Smooth muscle cell (in vitro differentiated cells): ENCODE results near the gene ELF5. TPM values are rescaled to one million over a fixed set of nuclear protein-coding genes. Genes with fewer than 3 reads are reported as not detected.

Experiments
- DNase-seq: peaks from one replicate; lab custom pipeline; 2025; ENCODE audit not compliant: unreplicated experiment; lab: John Stamatoyannopoulos, UW
- H2AFZ ChIP-seq: fragments of 200-600 bp; sonication (generic); 2 replicates; pipeline ENCODE4 v1.6.0; 2016; ENCODE audit warnings: antibody characterized with exemption, low read depth, mild to moderate bottlenecking
- H3F3A ChIP-seq: fragments of 200-600 bp; sonication (generic); 2 replicates; pipeline ENCODE4 v1.6.0; 2017; ENCODE audit warnings: antibody characterized with exemption, low read depth
- H3K27ac ChIP-seq: fragments of 200-600 bp; sonication (generic); 2 replicates; pipeline ENCODE4 v1.5.1; 2016; ENCODE audit warnings: low read depth, mild to moderate bottlenecking
- H3K27me3 ChIP-seq: fragments of 200-600 bp; sonication (generic); 2 replicates; pipeline ENCODE4 v1.6.1; 2016; ENCODE audit warnings: low read depth, mild to moderate bottlenecking
- H3K36me3 ChIP-seq: fragments of 200-600 bp; sonication (generic); 2 replicates; pipeline ENCODE4 v1.5.1; 2016; ENCODE audit warnings: low read depth
- H3K4me1 ChIP-seq: fragments of 200-600 bp; sonication (generic); 2 replicates; pipeline ENCODE4 v1.5.1; 2016; ENCODE audit warnings: low read depth
- H3K4me2 ChIP-seq: fragments of 200-600 bp; sonication (generic); 2 replicates; pipeline ENCODE4 v1.6.0; 2016; ENCODE audit warnings: mild to moderate bottlenecking
- H3K4me3 ChIP-seq: fragments of 200-600 bp; sonication (generic); 2 replicates; pipeline ENCODE4 v1.5.1; 2016; ENCODE audit warnings: mild to moderate bottlenecking
- H3K79me2 ChIP-seq: fragments of 200-600 bp; sonication (generic); 2 replicates; pipeline ENCODE4 v1.6.0; 2016; ENCODE audit warnings: low read depth, mild to moderate bottlenecking
- H3K9ac ChIP-seq: fragments of 200-600 bp; sonication (generic); 2 replicates; pipeline ENCODE4 v1.6.0; 2016; ENCODE audit warnings: low read depth
- H3K9me3 ChIP-seq: fragments of 200-600 bp; sonication (generic); replicated peaks from 2 replicates; pipeline ENCODE4 v1.5.1; 2016; ENCODE audit warnings: low read depth
- H4K20me1 ChIP-seq: fragments of 200-600 bp; sonication (generic); 2 replicates; pipeline ENCODE4 v1.6.0; 2016; ENCODE audit warnings: low read depth
- WGBS: methylation state at CpG from one replicate; pipeline ENCODE4 v1.1.7; 2016; ENCODE audit warnings: low lambda C conversion rate; 5-methylcytosine and 5-hydroxymethylcytosine counted together
- polyA plus RNA-seq: library from polyadenylated mRNA; unstranded; fragments of >200 nt; fragmentation: Nextera tagmentation; extraction: Ambion mirVana; gene quantifications from 2 replicates; pipeline ENCODE4 v1.2.1, GENCODE V29; 2016
- total RNA-seq: library from RNA; depleted of rRNA; stranded (reverse); fragments of >200 nt; gene quantifications from 2 replicates; pipeline ENCODE4 v1.2.3, GENCODE V29; 2014
- TF ChIP-seq, protein P1 (sequence below): fragments of 200-600 bp; sonication (generic); IDR thresholded peaks from 2 replicates; pipeline ENCODE4 v1.5.1; 2017; ENCODE audit warnings: borderline replicate concordance, mild to moderate bottlenecking, antibody characterized with exemption; ENCODE audit not compliant: insufficient read depth, poor library complexity, severe bottlenecking

ELF5 gene
- total and polyA plus RNA-seq, 2 experiments from 2014 or later, result 0.67 TPM; not detected in 1

DNA sequence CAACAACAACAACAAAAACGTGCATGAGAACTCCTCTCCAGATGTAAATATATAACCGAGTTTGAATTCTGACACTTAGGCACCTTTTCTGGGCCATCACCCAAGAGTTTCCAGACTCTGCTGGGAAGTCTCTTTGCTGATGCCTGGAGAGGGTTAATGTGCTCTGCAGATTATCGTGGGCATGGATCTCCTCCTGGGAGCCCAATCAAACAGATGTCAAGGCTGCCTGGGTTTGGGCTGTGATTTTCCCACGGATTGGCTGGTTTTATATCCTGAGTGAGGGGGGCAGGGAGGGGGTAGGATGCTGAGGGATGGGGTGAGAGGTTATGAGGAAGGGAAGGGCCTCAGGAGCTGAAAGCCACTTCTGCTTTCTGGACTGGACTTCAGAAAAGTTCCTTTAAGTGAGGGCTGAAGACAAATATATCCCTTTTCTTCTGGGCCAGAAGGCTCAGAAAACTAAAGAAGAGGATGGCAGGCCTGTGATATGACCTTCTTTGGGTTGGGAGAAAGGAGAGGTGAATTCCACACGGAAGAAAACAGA, 4.2 kb downstream of the ELF5 start:
- no peaks in the 10 kb centered on the region for H3K9me3 ChIP-seq
- H3K4me1 ChIP-seq, result no peaks in the 10 kb centered on the region
- DNase-seq, result no peak
- no peak overlapping the region for H3K27ac ChIP-seq
- TF ChIP-seq, protein P1, sequence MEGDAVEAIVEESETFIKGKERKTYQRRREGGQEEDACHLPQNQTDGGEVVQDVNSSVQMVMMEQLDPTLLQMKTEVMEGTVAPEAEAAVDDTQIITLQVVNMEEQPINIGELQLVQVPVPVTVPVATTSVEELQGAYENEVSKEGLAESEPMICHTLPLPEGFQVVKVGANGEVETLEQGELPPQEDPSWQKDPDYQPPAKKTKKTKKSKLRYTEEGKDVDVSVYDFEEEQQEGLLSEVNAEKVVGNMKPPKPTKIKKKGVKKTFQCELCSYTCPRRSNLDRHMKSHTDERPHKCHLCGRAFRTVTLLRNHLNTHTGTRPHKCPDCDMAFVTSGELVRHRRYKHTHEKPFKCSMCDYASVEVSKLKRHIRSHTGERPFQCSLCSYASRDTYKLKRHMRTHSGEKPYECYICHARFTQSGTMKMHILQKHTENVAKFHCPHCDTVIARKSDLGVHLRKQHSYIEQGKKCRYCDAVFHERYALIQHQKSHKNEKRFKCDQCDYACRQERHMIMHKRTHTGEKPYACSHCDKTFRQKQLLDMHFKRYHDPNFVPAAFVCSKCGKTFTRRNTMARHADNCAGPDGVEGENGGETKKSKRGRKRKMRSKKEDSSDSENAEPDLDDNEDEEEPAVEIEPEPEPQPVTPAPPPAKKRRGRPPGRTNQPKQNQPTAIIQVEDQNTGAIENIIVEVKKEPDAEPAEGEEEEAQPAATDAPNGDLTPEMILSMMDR, result no peak
- no peaks in the 10 kb centered on the region for H4K20me1 ChIP-seq
- H3F3A ChIP-seq, result no peaks in the 10 kb centered on the region
- H3K4me3 ChIP-seq, result no peak overlapping the region
- H3K27me3 ChIP-seq, result no peaks in the 10 kb centered on the region
- H3K36me3 ChIP-seq, result no peaks in the 10 kb centered on the region
- no peaks in the 10 kb centered on the region for H3K79me2 ChIP-seq
- H3K4me2 ChIP-seq, result no peak overlapping the region
- 52% methylated on average over 5 of the region's 5 CpGs for WGBS
- no peak overlapping the region for H2AFZ ChIP-seq
- no peak overlapping the region for H3K9ac ChIP-seq

DNA sequence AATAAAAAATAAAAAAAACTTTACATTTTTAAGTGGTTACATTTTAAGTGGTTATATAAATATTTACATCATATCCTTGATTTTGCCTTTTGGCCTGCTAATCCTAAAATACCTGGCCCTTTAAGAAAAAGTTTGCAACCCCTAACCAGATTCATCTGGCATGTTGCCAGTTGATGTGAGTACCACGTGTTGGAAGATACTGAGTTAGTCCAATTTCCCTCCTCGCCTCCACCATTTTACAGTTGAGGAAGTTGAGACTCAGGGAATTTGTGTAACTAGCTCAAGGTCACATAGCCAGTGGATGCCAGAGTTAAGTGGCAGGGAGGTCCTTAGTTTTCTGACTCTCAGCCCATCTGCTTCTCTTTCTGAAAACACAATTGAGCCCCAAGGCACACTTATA, 5.1 kb downstream of the ELF5 start:
- 69% methylated on average over 2 of the region's 2 CpGs for WGBS
- Histone ChIP-seq H3K27ac (no peak overlapping the region), H3K9ac (no peak overlapping the region), H2AFZ (no peak overlapping the region), H3K4me3 (no peak overlapping the region), H3K4me1 (no peaks in the 10 kb centered on the region), H3K36me3 (no peaks in the 10 kb centered on the region), H3K27me3 (no peaks in the 10 kb centered on the region), H4K20me1 (no peaks in the 10 kb centered on the region), H3K9me3 (no peaks in the 10 kb centered on the region), H3K4me2 (no peak overlapping the region), H3F3A (no peaks in the 10 kb centered on the region), H3K79me2 (no peaks in the 10 kb centered on the region)
- no peak for DNase-seq
- TF ChIP-seq, protein P1, result no peak

DNA sequence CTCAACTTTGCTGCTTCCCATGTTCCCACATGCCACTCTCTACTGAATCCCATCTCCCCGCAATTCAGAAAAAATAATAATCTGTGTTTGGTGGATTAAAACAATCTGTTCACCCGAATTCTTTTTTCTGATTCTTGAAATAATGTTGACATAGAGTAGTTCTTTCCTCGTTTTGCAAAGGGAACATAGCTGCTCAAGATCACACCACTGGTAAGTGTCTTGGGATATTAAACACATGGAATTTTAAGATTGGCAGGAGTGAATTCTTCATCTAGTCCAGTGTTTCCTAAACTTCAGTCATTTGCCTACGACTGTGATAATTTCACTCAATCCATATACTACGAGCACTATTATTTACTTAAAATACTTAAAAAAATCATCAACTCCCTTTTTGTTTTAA, 6.0 kb downstream of the ELF5 start:
- Histone ChIP-seq H3F3A (no peaks in the 10 kb centered on the region), H3K27me3 (no peaks in the 10 kb centered on the region), H3K4me3 (no peak overlapping the region), H3K9me3 (no peaks in the 10 kb centered on the region), H2AFZ (no peak overlapping the region), H4K20me1 (no peaks in the 10 kb centered on the region), H3K9ac (no peak overlapping the region), H3K4me2 (no peak overlapping the region), H3K79me2 (no peaks in the 10 kb centered on the region), H3K36me3 (no peaks in the 10 kb centered on the region), H3K4me1 (no peaks in the 10 kb centered on the region), H3K27ac (no peak overlapping the region)
- TF ChIP-seq, protein P1, result no peak
- WGBS, result 89% methylated on average over 5 of the region's 5 CpGs
- DNase-seq, result no peak

DNA sequence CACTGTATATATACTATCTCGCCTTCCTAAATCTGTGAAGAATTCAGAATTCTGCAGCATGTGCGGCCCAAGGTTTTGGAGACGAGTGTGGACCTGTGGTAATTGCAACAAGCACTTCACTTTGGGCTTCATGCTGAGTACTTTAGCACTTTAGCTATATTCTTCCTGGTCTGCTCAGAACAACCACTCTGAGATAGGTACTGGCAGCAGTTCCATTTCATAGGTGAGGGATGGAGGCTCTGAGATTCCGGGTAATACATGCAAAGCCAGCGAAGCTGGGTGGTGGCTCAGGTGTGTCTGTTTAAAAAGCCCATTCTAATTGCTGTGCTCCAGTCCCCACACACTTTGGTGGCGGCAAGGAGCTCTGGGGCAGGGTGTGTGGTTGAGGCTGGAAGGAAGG, 6.4 kb downstream of the ELF5 start:
- Histone ChIP-seq H3K4me2 (no peak overlapping the region), H3F3A (no peaks in the 10 kb centered on the region), H3K4me1 (peaks cover 2% of the 10 kb centered on the region), H3K36me3 (no peaks in the 10 kb centered on the region), H3K27me3 (no peaks in the 10 kb centered on the region), H2AFZ (no peak overlapping the region), H3K27ac (no peak overlapping the region), H3K9me3 (no peaks in the 10 kb centered on the region), H4K20me1 (no peaks in the 10 kb centered on the region), H3K9ac (no peak overlapping the region), H3K79me2 (no peaks in the 10 kb centered on the region), H3K4me3 (no peak overlapping the region)
- WGBS, result 76% methylated on average over 6 of the region's 6 CpGs
- DNase-seq, result no peak
- TF ChIP-seq, protein P1, result no peak
